Measurements from ENCODE around the gene KRT9.
A peak's percentile ranks its signal among the peaks of the same experiment; 100 is the strongest.
"Not testable (repeated sequence)": the region's sequence is repeated elsewhere in the genome, so short reads cannot be mapped to it uniquely, and the experiment has no call there.

Gene KRT9

DNA sequence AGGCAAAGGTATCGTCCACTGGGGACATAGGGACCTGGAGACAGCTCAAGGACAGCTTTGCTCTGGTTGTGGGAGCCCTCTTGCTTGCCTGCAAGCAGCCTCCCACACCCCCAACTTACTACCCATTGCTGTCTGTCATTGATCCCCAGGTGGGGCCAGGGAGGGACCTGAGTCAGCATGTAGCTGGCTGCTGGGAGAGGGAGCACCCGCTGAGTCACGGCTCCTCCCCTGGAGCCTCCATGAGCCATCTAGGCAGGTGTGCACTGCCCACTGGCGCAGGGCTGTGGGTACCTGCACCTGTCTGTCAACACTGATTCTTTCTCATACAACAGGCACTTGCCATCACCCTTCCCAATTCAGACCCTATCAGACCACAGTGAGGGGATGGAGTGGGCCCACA, 4.9 kb upstream of the KRT9 start:
- not testable (repeated sequence) for DNase-seq

- no peak for DNase-seq
These were observed 3.5 kb upstream of the KRT9 start for GRCh38 chr17:41575336-41575735.

DNA sequence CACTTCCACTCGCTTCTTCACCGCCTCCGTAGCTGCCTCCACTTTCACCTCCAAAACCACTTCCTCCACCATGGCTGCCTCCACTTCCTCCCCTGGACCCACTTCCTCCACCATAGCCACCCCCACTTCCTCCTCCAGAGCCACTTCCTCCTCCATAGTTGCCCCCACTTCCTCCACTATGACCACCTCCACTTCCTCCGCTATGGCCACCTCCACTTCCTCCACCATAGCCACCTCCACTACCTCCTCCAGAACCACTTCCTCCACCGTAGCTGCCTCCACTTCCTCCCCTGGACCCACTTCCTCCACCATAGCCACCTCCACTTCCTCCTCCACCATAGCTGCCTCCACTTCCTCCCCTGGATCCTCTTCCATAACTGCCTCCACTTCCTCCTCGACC, 4.5 kb downstream of the KRT9 start:
- peak; percentile 7 for DNase-seq

- no peak for DNase-seq
These were observed 6.5 kb downstream of the KRT9 start for GRCh38 chr17:41565338-41565737.

DNA sequence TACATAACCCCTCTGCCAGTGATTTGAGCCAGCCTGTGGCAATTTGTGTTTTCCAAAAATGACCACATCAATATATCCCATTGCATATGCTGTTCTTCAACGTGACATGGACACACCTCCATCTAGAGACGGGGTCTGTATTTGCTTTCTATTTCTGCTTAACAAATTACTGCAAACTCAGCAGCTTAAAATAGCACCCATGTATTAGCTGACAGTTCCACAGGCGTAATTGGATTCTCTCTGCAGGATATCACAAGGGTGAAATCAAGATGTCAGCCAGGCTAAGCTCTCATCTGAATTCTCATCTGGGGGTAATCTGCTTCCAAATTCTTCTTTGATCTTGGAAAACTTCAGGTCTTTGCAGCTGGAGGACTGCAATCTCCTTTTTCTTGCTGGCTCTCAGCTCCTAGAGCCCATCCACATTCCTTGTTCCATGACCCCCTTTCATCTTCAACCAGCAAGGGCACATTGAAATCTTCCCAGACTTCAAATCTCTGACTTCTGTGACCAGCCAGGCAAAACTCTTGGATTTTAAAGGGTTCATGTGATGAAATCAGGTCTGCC, 8.2 kb downstream of the KRT9 start:
- DNase-seq = no peak

DNA sequence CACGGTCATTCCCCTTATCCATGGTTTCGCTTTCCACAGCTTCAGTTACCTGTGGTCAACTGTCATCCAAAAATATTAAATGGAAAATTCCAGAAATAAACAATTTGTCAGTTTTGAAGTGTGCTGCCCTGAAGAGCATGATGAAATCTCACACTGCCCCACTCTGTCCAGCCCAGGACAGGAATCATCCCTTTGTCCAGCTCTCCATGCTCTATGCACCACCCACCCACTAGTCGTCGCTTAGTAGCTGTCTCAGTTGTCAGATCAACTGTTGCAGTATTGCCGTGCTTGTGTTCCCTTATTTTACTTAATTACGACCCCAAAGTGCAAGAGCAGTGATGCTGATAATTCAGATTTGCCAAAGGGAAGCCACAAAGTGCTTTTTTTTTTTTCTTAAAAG, 10.3 kb downstream of the KRT9 start:
- DNase-seq = no peak

GRCh38 chr17:41559548-41559947, 12.3 kb downstream of the KRT9 start:
- no peak for DNase-seq

- DNase-seq = no peak
These were observed 14.9 kb downstream of the KRT9 start for GRCh38 chr17:41556931-41557330.

DNA sequence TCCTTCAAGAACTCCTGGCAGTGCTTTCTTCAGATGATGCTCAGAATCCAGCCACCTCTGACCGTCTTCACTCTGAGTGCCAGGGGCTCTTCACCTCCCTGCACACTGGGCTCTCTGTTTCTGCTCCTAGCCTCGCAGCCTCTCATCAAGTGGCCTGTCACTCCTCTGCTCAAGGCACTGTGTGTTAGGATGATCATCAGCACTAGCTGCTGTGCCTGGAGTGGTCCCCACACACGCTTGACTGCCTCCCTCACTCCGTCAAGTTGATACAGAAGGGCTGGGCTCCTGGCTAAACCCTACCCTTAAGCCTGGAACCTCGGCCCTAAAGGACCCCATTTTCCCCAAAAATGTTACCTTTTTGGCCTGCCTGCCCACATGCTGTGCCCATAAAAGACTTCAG, 15.6 kb downstream of the KRT9 start:
- DNase-seq = no peak

GRCh38 chr17:41555105-41555887, 16.6 kb downstream of the KRT9 start:
- DNase-seq = no peak

- no peak for DNase-seq
These were observed 17.7 kb downstream of the KRT9 start for GRCh38 chr17:41553987-41554680.

GRCh38 chr17:41553176-41553575, 18.7 kb downstream of the KRT9 start:
- DNase-seq = no peak

- DNase-seq = no peak
These were observed 19.4 kb downstream of the KRT9 start for GRCh38 chr17:41552455-41552854.

DNA sequence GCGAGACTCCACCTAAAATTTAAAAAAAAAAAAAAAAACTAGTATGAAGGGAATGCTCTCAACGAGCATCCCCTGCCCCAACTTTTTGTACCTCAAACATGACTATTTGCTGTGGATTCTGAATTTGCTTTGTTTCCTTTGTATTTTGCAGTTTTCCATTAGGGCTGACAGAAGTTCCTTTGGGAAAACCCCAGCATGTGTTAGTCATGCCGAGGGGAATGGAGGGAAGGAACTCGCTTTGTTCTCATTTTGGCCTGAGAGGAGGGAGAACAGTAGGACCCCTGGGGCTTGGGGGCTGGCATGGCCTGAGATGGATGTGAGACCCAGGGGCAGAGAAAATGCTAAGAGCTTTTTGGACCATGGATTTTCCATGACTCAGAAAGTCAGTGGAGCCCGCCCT, 20.5 kb downstream of the KRT9 start:
- DNase-seq = no peak

- no peak for DNase-seq
These were observed 22.2 kb downstream of the KRT9 start for GRCh38 chr17:41549596-41550039.

- DNase-seq = peak; percentile 88
These were observed 22.8 kb downstream of the KRT9 start for GRCh38 chr17:41548844-41549595.

DNA sequence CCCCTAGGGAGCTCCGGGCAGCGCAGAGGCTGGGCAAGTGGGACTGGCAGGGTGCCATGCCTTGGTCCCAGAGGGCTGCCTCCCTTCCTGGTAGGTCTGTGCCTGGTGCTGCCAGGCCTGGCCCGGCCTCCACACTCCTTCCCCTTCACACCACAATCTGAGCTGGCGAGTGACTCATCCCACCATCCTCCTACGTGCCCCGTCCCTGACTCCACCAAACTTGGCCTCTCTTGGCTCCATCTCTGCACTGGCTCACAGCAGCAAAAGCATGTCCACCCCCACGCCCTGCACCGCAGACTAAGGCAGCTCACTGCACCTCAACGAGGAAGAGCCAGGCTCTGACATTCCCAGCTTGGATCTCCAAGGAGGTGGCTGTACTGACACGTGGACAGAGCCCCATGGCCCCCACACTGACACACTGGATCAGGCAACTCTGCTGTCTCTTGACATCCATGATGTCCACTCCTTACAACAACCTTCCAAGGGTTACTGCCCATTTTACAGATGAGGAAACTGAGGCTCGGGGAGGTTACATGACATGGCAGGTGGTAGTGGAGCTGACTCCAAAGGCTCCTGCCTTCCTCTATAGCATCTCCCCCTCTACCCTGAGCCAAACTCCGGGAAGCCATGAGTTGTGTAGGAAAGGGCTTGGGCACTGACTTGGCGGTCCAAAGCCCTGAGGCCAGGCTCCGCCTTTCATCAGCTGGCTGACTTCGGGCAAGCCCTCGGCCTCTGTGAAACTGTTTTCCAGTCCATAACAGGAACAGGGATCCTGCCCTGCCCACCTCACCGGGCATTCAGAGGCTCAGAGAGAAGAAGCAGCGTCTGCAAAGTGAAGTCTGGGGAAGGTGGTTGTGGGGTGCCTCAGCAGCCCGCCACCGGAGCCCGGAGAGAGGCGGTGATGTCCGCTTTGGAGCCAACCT, 23.7 kb downstream of the KRT9 start:
- DNase-seq = peak; percentile 44

- DNase-seq = no peak
These were observed 24.4 kb downstream of the KRT9 start for GRCh38 chr17:41547378-41547841.

DNA sequence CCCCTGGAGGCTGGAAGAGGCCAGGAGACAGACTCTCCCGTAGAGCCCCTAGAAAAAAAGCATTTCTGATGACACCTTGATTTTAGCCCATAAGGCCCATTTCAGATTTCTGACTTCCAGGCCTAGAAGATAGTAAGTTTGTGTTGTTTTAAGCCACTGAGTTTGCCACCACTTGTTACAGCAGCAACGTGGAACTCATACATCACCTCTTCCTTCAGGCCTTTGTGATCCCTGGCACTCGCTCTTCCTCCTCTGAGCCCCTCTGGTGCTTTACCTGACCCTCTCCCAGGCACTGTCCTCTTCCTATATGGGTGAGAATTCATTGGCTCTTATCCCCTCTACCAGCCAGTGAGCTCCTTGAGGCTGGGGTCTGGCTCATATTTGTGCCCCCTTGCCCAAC, 25.0 kb downstream of the KRT9 start:
- no peak for DNase-seq

DNA sequence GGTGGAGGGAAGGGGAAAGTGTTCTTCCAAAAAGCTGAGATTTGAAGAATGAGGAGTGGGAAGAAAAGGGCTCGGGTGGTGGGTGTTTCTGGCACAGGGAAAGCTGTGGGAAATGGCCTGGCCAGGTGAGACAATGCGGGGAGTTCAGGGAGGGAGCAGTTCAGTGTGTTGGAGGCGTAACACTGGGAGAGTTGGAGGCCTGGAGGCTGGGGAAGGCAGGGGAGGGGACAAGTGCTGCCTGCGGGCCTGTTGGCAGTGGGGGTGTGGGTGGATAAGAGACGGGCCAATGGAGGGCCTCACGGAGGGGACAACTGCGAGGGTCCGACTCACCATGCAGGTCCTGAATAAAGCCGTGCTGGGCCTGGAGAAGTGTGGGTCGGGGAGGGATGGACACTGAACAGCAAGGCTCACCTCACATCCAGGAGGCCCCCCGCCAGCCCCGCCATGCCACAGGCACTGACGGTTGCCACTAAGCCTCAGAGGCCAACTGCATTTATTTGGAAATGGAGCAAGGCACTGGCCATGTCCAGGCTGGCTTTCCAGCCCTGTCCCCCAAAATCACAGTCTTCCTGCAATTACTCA, 25.9 kb downstream of the KRT9 start:
- DNase-seq = no peak

DNA sequence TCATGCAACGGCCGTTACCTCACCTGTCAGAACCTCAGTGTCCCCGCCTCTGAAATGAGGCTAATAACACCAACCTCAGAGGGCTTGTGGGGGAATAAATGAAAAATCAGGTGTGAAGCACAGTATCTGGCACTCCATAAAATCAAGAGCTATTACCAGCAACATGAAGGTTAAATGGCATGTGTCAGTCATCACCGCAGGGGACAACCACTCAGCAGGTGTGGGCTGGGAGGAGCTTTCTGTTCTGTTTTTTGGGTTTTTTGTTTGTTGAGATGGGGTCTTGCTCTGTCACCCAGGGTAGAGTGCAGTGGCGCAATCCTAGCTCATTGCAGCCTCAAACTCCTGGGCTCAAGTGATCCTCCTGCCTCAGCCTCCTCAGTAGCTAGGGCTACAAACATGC, 26.9 kb downstream of the KRT9 start:
- DNase-seq = no peak

GRCh38 chr17:41544491-41544892, 27.4 kb downstream of the KRT9 start:
- DNase-seq = no peak
